ENCODE results near the gene CABP1. TPM values are rescaled to one million over a fixed set of nuclear protein-coding genes. Genes with fewer than 3 reads are reported as not detected.
A peak's percentile ranks its signal among the peaks of the same experiment; 100 is the strongest.

CABP1 gene
- total and polyA plus RNA-seq, 12 donors = 1.3 to 12.0 (median 3.4) TPM

DNA sequence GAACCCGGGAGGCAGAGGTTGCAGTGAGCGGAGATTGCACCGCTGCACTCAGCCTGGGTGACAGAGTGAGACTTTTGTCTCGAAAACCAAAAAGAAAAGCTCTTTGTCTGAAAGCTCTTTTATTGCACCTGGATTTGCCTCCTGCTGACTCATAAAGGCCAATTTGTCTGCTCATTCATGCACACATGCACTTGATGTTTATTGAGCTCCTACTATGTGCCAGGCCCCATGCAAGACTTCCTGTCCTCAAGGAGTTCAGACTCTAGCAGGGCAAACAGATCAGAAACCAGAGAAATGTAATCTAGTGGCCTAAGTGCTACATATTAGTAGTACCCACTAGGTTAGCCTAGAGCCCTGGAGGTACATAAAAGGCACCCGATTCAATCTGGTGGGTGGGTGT is 30.2 kb downstream of the CABP1 start:
- Histone ChIP-seq H3K27me3 (no peaks in the 10 kb centered on the region), H3K36me3 (no peaks in the 10 kb centered on the region), H3K27ac (no peak overlapping the region), H3K4me1 (peaks cover 0 to 10% (median 4%) of the 10 kb centered on the region in 9 donors), H3K9me3 (no peaks in the 10 kb centered on the region), H3K4me3 (no peak overlapping the region)
- intact Hi-C loops (cut with DNase I) = no loop called here
- no peak for DNase-seq
- 92 to 93% methylated on average over 5 of the region's 5 CpGs for WGBS, 2 donors
- TF ChIP-seq, protein P1, sequence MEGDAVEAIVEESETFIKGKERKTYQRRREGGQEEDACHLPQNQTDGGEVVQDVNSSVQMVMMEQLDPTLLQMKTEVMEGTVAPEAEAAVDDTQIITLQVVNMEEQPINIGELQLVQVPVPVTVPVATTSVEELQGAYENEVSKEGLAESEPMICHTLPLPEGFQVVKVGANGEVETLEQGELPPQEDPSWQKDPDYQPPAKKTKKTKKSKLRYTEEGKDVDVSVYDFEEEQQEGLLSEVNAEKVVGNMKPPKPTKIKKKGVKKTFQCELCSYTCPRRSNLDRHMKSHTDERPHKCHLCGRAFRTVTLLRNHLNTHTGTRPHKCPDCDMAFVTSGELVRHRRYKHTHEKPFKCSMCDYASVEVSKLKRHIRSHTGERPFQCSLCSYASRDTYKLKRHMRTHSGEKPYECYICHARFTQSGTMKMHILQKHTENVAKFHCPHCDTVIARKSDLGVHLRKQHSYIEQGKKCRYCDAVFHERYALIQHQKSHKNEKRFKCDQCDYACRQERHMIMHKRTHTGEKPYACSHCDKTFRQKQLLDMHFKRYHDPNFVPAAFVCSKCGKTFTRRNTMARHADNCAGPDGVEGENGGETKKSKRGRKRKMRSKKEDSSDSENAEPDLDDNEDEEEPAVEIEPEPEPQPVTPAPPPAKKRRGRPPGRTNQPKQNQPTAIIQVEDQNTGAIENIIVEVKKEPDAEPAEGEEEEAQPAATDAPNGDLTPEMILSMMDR (IDR thresholded peaks at IDR 0.05) = no peak
- ATAC-seq = no peak

DNA sequence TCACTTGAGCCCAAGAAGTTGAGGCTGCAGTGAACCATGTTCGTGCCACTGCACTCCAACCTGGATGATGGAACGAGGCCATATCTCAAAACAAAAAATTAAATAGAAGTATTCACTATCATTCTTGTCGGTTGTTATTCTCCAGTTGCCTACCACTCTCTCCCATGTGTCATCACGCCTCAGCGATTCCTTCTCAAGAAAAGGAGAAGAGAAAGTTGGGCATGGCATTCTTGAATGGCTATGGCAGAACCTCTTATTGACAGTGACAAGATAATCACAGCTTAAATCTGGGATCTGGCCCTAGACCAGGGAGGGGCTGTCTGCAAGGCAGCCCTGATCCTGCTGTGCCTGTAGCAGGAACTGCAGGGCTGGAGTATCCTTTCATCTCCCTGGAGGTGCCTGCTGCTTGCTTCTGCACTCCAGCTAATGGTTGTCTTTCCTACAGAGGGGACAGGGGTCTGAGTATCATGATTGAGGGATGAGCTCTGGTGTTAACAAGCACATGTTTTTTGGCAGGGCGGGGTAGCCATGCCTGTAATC is 33.7 kb downstream of the CABP1 start:
- intact Hi-C loops (cut with DNase I) = no loop called here
- TF ChIP-seq, protein P1 (IDR thresholded peaks at IDR 0.05) = no peak
- WGBS, 2 donors = 72 to 76% methylated on average over 6 of the region's 6 CpGs
- DNase-seq = no peak
- Histone ChIP-seq H3K36me3 (no peaks in the 10 kb centered on the region), H3K27me3 (no peaks in the 10 kb centered on the region), H3K4me3 (no peak overlapping the region), H3K27ac (no peak overlapping the region), H3K4me1 (peaks cover 0 to 17% (median 13%) of the 10 kb centered on the region in 9 donors), H3K9me3 (no peaks in the 10 kb centered on the region)
- no peak for ATAC-seq

DNA sequence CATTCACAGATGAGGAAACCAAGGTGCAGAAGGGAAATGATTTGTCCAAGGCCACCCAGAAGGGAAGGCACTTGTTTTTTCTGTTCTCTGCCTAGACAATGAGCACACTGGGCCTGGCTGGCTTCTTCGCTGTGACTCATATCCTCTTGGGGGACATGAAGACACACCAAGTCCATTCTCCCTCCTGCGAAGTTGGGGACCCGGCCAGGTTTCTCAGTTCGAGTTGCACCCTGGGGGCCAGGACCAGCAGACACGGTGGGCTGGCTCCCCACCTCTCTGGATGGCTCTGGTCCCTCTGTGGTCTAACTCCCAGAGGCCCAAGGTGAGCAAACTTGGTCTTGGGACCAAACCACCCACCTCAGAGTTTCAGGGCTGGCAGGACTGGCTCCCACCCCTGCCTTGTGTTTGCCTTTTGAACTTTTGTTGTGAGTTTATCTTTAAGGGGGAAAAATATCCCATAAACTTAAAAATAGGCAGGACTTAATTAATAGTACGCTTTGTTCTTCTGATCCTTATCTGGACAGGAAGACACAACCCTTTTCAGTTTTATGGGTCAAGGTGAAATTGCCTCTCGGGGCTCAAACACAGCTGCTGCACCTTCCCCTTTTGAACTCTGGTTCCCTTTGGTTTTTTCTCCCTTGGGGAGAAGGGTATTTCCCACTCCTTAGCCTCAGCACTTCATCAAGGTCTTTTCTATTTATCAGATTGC is 37.5 kb downstream of the CABP1 start:
- TF ChIP-seq, protein P1 (IDR thresholded peaks at IDR 0.05) = no peak
- no peak overlapping the region for H3K4me3 ChIP-seq
- H3K27ac ChIP-seq = peak overlapping the region; percentile 51 to 85 (median 78)
- WGBS, 2 donors = 41 to 50% methylated on average over 7 of the region's 7 CpGs
- ATAC-seq (peak; percentile 68 to 95 (median 89)), DNase-seq (peak; percentile 45 to 59)
- no peaks in the 10 kb centered on the region for H3K36me3 ChIP-seq
- no peaks in the 10 kb centered on the region for H3K9me3 ChIP-seq
- peaks cover 0 to 26% (median 12%) of the 10 kb centered on the region in 9 donors for H3K4me1 ChIP-seq
- intact Hi-C loops (cut with DNase I) = loop anchor here in 1 of 10 donors (1.0 kb wide), 1 partner anchor 20 kb away; no protein-coding TSS in a partner anchor
- H3K27me3 ChIP-seq = no peaks in the 10 kb centered on the region

DNA sequence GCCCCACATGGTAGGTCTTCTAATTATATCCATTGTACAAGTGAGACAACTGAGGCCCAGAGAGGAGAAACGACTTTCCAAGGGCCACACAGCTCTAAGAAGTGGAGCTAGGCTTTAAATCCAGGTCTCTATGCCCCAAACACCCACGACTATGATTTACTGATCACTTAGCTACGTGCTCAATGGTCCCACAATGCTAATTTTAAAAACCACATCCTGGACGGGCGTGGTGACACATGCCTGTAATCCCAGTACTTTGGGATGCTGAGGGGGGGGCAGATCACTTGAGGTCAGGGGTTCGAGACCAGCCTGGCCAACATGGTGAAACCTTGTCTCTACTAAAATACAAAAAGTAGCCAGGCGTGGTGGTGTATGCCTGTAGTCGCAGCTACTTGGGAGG is 38.1 kb downstream of the CABP1 start:
- H3K4me3 ChIP-seq = no peak overlapping the region
- TF ChIP-seq, protein P1 (IDR thresholded peaks at IDR 0.05) = no peak
- peaks cover 0 to 26% (median 12%) of the 10 kb centered on the region in 9 donors for H3K4me1 ChIP-seq
- ATAC-seq = peak in 2 of 8 donors; percentile 2 to 20
- peak overlapping the region in 9 of 10 donors; percentile 41 to 85 (median 79) for H3K27ac ChIP-seq
- H3K36me3 ChIP-seq = no peaks in the 10 kb centered on the region
- WGBS, 2 donors = 71 to 72% methylated on average over 8 of the region's 8 CpGs
- intact Hi-C loops (cut with DNase I) = loop anchor here in 1 of 10 donors (1.0 kb wide), 1 partner anchor 20 kb away; no protein-coding TSS in a partner anchor
- DNase-seq = no peak
- no peaks in the 10 kb centered on the region for H3K27me3 ChIP-seq
- H3K9me3 ChIP-seq = no peaks in the 10 kb centered on the region

Data from heart right ventricle (tissue), 16 donors.